ENCODE measurements around the gene KLHL17. TPM values are rescaled to one million over a fixed set of nuclear protein-coding genes. Genes with fewer than 3 reads are reported as not detected.

KLHL17 gene
- total RNA-seq, 4 donors from 2014 or later = 3.7 to 10.8 (median 6.2) TPM

- peaks cover 15 to 39% (median 27%) of the 10 kb centered on the region in 4 donors for H3K4me1 ChIP-seq
- no peaks in the 10 kb centered on the region for H3K36me3 ChIP-seq
- DNase-seq (ENCODE audit: extremely low spot score) = no peak
- 18% methylated on average over 20 of the region's 31 CpGs for WGBS
- no peak for TF ChIP-seq POLR2AphosphoS5 (IDR thresholded peaks at IDR 0.05)
- TF ChIP-seq EP300 (IDR thresholded peaks at IDR 0.05) = no peak
- TF ChIP-seq CTCF (IDR thresholded peaks at IDR 0.05) = no peak
- TF ChIP-seq POLR2A (IDR thresholded peaks at IDR 0.05; ENCODE audit: low read depth) = no peak
- H3K9me3 ChIP-seq = no peaks in the 10 kb centered on the region
- H3K27ac ChIP-seq (replicated peaks in 1 of 4) = no peak overlapping the region
- H3K27me3 ChIP-seq = peaks cover 0 to 99% (median 9%) of the 10 kb centered on the region in 4 donors
- H3K4me3 ChIP-seq = no peak overlapping the region
- intact Hi-C loops (cut with DNase I) = no loop called here
These were observed 44.0 kb upstream of the KLHL17 start for GRCh38 chr1:916173-917075.

DNA sequence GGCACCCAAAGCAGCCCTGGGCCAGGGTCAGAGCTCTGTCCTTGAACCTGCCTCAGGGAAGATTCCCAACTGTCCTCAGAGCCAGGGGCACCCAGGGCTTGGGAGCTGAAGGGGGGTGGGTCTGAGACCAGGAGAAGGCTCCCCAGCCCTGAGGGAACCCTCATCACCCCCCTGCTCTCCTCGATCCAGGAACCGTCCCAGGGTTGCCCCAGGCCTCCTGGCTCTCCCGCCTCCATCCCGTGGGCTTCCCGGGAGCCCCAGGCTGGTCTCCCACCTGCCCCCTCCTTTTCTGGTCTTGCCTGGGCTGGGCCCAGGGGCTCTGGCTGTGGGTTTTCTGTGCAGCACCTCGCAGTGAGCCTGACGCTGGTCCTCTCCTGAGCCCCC, 43.3 kb upstream of the KLHL17 start:
- WGBS = 51% methylated on average over 6 of the region's 7 CpGs
- intact Hi-C loops (cut with DNase I) = no loop called here
- Histone ChIP-seq H3K9me3 (no peaks in the 10 kb centered on the region), H3K27me3 (peaks cover 0 to 99% (median 9%) of the 10 kb centered on the region in 4 donors), H3K4me3 (no peak overlapping the region), H3K36me3 (no peaks in the 10 kb centered on the region), H3K4me1 (peaks cover 15 to 39% (median 27%) of the 10 kb centered on the region in 4 donors), H3K27ac (replicated peaks in 1 of 4) (no peak overlapping the region)
- TF ChIP-seq EP300 (IDR thresholded peaks at IDR 0.05) = no peak
- TF ChIP-seq POLR2AphosphoS5 (IDR thresholded peaks at IDR 0.05) = no peak
- TF ChIP-seq CTCF (IDR thresholded peaks at IDR 0.05) = no peak
- no peak for TF ChIP-seq POLR2A (IDR thresholded peaks at IDR 0.05; ENCODE audit: low read depth)
- no peak for DNase-seq (ENCODE audit: extremely low spot score)

GRCh38 chr1:917466-918091, 42.8 kb upstream of the KLHL17 start:
- Histone ChIP-seq H3K9me3 (no peaks in the 10 kb centered on the region), H3K36me3 (no peaks in the 10 kb centered on the region), H3K4me1 (peaks cover 15 to 42% (median 29%) of the 10 kb centered on the region in 4 donors), H3K27me3 (peaks cover 0 to 99% (median 9%) of the 10 kb centered on the region in 4 donors), H3K27ac (replicated peaks in 1 of 4) (no peak overlapping the region), H3K4me3 (no peak overlapping the region)
- WGBS = 57% methylated on average over 16 of the region's 22 CpGs
- intact Hi-C loops (cut with DNase I) = no loop called here
- no peak for DNase-seq (ENCODE audit: extremely low spot score)
- no peak for TF ChIP-seq EP300 (IDR thresholded peaks at IDR 0.05)
- no peak for TF ChIP-seq POLR2AphosphoS5 (IDR thresholded peaks at IDR 0.05)
- TF ChIP-seq POLR2A (IDR thresholded peaks at IDR 0.05; ENCODE audit: low read depth) = no peak
- TF ChIP-seq CTCF (IDR thresholded peaks at IDR 0.05) = no peak

DNA sequence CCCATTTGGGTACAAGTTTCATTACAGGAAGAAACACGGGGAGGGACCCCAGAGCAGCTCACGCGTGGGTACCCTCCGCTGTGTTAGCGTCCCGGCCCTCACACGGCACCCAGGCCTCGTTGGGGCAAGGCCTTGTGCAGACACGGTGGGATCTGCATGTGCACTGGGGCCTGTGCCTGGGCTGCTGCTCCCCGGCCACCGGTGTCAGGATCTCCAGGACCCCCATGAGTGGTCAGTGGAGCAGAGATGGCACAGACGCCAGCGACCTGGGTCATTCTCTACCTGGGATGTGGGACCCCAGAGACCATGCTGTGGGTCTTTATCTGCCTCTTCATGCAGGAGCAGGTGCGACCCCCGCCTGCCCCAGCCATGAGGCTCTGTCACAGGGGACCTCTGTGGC, 42.0 kb upstream of the KLHL17 start:
- Histone ChIP-seq H3K4me1 (peaks cover 20 to 50% (median 37%) of the 10 kb centered on the region in 4 donors), H3K27me3 (peaks cover 0 to 99% (median 9%) of the 10 kb centered on the region in 4 donors), H3K9me3 (no peaks in the 10 kb centered on the region), H3K27ac (replicated peaks in 1 of 4) (no peak overlapping the region), H3K4me3 (no peak overlapping the region), H3K36me3 (no peaks in the 10 kb centered on the region)
- TF ChIP-seq POLR2AphosphoS5 (IDR thresholded peaks at IDR 0.05) = no peak
- no peak for TF ChIP-seq POLR2A (IDR thresholded peaks at IDR 0.05; ENCODE audit: low read depth)
- no peak for TF ChIP-seq EP300 (IDR thresholded peaks at IDR 0.05)
- TF ChIP-seq CTCF (IDR thresholded peaks at IDR 0.05) = no peak
- no peak for DNase-seq (ENCODE audit: extremely low spot score)
- 81% methylated on average over 5 of the region's 15 CpGs for WGBS
- intact Hi-C loops (cut with DNase I) = no loop called here
